RWPE2 (cell line): ENCODE results near the gene ATF7IP2.

Experiments
- ATAC-seq: fragments of 200-7000 bp; cut with Tn5 transposase; 3 replicates; pipeline ENCODE4 v1.9.1; 2021; ENCODE audit warnings: low read depth
- DNase-seq: peaks from one replicate; pipeline ENCODE4 v3.0.0-alpha.2; 2020; ENCODE audit warnings: low spot score
- H3K27ac ChIP-seq: fragments of 450-650 bp; 2 replicates; pipeline ENCODE4 v1.5.1; 2017; ENCODE audit warnings: mild to moderate bottlenecking; ENCODE audit not compliant: poor library complexity, severe bottlenecking
- H3K27me3 ChIP-seq: fragments of 250-450 bp; sonication (Bioruptor Pico); 2 replicates; pipeline ENCODE4 v1.5.1; 2021; ENCODE audit warnings: mild to moderate bottlenecking, moderate library complexity; ENCODE audit not compliant: insufficient read depth, poor library complexity, severe bottlenecking
- H3K36me3 ChIP-seq: fragments of 250-450 bp; sonication (Bioruptor Pico); 2 replicates; pipeline ENCODE4 v1.5.1; 2020; ENCODE audit warnings: low read depth, mild to moderate bottlenecking, moderate library complexity
- H3K4me1 ChIP-seq: fragments of 250-450 bp; sonication (Bioruptor Pico); 2 replicates; pipeline ENCODE4 v1.5.1; 2021; ENCODE audit warnings: mild to moderate bottlenecking, moderate library complexity; ENCODE audit not compliant: insufficient read depth, poor library complexity, severe bottlenecking
- H3K4me3 ChIP-seq: fragments of 250-450 bp; sonication (Bioruptor Pico); 2 replicates; pipeline ENCODE4 v1.5.1; 2021; ENCODE audit warnings: mild to moderate bottlenecking, moderate library complexity; ENCODE audit not compliant: severe bottlenecking
- H3K9me3 ChIP-seq: fragments of 250-450 bp; sonication (Bioruptor Pico); 2 replicates; pipeline ENCODE4 v1.5.1; 2021; ENCODE audit warnings: mild to moderate bottlenecking, moderate library complexity; ENCODE audit not compliant: severe bottlenecking
- TF ChIP-seq, protein P1 (sequence below): fragments of 450-650 bp; IDR thresholded peaks from one replicate; pipeline ENCODE4 v1.5.1; 2017; ENCODE audit warnings: mild to moderate bottlenecking, moderate library complexity; ENCODE audit not compliant: poor library complexity, severe bottlenecking

The ATF7IP2 gene

GRCh38 chr16:10494343-10495030 is 108.6 kb downstream of the ATF7IP2 start:
- Histone ChIP-seq H3K27ac (no peak overlapping the region), H3K4me1 (no peaks in the 10 kb centered on the region), H3K4me3 (no peak overlapping the region), H3K27me3 (no peaks in the 10 kb centered on the region), H3K9me3 (peaks cover 5% of the 10 kb centered on the region), H3K36me3 (no peaks in the 10 kb centered on the region)
- TF ChIP-seq, protein P1, sequence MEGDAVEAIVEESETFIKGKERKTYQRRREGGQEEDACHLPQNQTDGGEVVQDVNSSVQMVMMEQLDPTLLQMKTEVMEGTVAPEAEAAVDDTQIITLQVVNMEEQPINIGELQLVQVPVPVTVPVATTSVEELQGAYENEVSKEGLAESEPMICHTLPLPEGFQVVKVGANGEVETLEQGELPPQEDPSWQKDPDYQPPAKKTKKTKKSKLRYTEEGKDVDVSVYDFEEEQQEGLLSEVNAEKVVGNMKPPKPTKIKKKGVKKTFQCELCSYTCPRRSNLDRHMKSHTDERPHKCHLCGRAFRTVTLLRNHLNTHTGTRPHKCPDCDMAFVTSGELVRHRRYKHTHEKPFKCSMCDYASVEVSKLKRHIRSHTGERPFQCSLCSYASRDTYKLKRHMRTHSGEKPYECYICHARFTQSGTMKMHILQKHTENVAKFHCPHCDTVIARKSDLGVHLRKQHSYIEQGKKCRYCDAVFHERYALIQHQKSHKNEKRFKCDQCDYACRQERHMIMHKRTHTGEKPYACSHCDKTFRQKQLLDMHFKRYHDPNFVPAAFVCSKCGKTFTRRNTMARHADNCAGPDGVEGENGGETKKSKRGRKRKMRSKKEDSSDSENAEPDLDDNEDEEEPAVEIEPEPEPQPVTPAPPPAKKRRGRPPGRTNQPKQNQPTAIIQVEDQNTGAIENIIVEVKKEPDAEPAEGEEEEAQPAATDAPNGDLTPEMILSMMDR, result no peak
- no peak for ATAC-seq
- DNase-seq, result no peak

DNA sequence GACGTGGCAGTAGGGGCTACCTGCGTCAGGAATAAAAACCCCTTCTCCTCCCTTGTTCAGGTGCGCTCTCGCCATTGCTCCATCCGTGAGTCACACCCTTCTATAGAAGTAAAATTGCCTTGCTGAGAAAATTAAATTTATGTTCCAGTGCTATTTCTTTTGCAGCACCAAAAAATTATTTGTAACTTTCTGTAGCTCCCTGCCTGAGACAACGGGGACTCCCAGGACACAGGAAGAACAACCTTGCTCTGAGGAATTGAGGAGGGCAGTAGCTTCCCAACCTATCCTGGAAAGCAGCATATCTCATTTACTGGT is 109.1 kb downstream of the ATF7IP2 start:
- Histone ChIP-seq H3K27me3 (no peaks in the 10 kb centered on the region), H3K4me1 (no peaks in the 10 kb centered on the region), H3K9me3 (peaks cover 5% of the 10 kb centered on the region), H3K4me3 (no peak overlapping the region), H3K27ac (no peak overlapping the region), H3K36me3 (no peaks in the 10 kb centered on the region)
- ATAC-seq (no peak), DNase-seq (no peak)
- TF ChIP-seq, protein P1, result no peak

DNA sequence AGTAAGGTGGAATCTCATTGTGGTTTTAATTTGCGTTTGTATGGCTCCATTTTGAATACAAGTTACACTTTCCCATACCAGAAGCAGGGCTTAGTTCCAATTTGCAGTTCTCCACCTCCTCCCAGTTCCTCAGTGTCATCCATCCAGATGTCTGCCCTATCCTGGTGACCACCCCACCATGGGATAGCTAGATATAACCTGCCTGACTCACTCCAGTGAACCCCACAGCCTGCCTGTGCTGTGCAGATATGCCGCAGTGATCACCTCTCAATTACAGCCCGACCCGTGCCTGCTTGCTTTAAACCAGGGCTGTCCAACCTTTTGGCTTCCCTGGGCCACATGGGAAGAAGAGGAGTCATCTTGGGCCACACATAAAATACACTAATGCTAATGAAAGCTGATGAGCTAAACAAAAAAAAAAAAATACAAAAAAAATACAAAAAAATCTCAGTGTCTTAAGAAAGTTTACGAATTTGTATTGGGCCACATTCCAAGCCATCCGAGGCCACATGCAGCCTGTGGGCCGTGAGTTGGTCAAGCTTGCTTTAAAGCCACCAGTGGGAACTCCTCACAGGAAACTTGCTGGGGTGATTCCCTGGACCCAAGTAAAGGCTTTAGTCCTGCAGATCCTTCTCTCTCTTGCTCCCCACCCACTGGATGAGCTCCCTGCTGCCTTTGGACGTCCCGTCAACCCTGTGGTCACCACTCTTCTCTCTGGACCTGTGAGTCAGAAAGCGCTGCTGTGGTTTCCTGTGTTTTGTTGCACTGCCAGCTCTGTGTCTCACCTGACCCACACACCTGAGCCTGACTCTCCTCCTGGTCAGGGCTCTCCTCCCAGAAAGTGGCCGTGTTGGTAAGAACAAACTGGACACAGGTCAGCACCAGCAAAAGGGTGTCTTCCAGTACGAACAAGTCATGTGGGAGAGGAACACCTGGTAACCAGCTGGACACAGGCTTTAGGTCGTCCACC is 111.6 kb downstream of the ATF7IP2 start:
- DNase-seq, result no peak
- 0 out of 3 replicates have a peak, but pooled peaks have one; percentile 41 for ATAC-seq
- Histone ChIP-seq H3K4me1 (no peaks in the 10 kb centered on the region), H3K9me3 (peaks cover 5% of the 10 kb centered on the region), H3K36me3 (no peaks in the 10 kb centered on the region), H3K27me3 (no peaks in the 10 kb centered on the region), H3K27ac (no peak overlapping the region), H3K4me3 (no peak overlapping the region)
- TF ChIP-seq, protein P1, result no peak

GRCh38 chr16:10500582-10500981 is 114.7 kb downstream of the ATF7IP2 start:
- H3K4me1 ChIP-seq, result no peaks in the 10 kb centered on the region

More at GRCh38 chr16:10500582-10500981, 114.7 kb downstream of the ATF7IP2 start:
- Histone ChIP-seq H3K4me3 (no peak overlapping the region), H3K27ac (no peak overlapping the region), H3K36me3 (no peaks in the 10 kb centered on the region), H3K27me3 (no peaks in the 10 kb centered on the region), H3K9me3 (no peaks in the 10 kb centered on the region)
- DNase-seq (no peak), ATAC-seq (no peak)
- TF ChIP-seq, protein P1, result no peak
